Erythroblast (primary cell): ENCODE data around the gene AGR2.
A peak's percentile ranks its signal among the peaks of the same experiment; 100 is the strongest.

Source experiments
- DNase-seq, 2 experiments: peaks; one replicate each; lab custom pipeline; 2025; lab: John Stamatoyannopoulos, UW
- GATA1 ChIP-seq: IDR thresholded peaks from 2 replicates; pipeline ENCODE4 v1.6.1; 2011; ENCODE audit warnings: low read depth, mild to moderate bottlenecking, control low read depth, low read length, moderate library complexity
- POLR2A ChIP-seq: IDR thresholded peaks from 2 replicates; pipeline ENCODE4 v1.6.1; 2011; ENCODE audit warnings: mild to moderate bottlenecking, low read length

AGR2 gene

DNA sequence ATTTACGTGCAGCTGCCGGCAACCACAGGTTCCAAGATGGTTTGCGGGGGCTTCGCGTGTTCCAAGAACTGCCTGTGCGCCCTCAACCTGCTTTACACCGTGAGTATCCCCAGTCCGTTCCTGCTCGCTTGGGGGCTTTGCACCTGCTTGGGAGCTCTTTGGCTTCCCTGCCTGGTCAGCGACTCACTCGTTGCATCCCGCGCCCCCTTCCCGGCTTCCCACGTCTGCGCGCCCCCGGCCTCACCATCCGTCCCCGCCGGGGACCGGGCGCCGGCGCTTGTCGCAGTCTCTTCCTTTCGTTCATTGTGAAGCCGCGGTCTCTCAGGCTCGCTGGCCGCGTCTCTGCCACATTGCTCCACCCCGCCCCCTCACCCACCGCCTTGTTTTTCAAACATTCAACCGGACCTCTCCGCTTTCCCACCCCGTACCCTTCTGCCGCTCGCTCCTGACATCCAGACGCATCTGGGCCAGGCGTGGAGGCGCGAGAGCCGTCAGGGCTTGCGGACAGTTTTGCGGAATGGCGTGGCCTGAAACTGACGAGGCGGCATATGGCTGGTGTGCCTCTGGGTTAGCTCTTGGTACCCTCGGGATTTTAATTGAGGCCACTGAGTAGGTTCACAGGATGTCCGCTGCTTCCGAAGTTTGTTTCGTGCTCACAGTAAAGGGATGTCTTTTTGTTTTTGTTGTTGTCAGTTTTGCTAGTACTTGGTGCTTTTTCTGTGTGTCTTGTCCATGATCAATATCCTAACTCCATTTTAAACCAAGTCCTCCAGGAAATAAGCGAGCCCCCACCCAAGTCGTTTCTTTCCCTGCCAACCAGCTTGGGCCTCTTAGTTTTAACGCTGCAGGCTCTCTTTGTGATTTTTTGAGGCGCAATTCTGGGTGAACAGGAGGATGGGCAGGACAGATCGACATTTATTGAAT lies 50.6 kb downstream of the AGR2 start:
- DNase-seq, result peak; percentile 71 to 78
- peak; percentile 37 for TF ChIP-seq POLR2A
- TF ChIP-seq GATA1, result no peak

DNA sequence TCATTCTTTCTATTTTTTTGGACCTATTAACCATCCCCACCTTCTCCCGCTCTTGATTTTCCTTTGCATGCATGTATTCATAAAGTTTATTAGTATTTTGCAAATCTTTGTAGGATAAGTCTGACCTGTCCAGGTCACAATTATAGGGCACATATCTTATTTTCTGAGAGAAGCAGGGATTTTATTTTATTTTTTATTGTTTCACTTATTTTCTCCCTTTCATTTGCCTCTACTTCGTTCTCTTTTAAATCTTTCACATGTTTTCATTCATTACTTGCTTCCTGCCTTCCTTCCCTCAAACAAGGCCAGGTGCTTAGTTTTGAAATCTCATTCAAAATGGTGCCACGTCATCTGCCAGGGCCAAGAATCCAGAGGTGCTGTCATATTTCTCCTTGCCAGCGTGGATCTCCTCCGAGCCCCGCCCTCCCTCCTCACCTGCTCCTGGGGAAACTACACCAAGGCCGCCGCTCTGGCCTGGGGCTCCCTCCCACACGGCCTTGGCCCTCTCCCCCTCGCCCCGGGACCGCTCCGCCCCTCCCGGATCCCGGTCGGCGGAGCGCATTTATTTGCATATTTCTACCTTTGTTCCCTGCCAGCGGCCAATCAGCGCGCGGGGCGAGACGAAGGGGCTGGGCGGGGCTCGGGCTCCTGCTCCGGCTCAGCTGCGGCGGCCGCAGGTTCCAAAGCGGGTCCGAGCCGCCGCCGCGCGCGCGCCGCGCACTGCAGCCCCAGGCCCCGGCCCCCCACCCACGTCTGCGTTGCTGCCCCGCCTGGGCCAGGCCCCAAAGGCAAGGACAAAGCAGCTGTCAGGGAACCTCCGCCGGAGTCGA lies 51.5 kb downstream of the AGR2 start, which contains the start of gene TSPAN13:
Gene TSPAN13 (plus strand): TSS at position 654 of the 830 bp plus-strand sequence. CDS start 213 bp downstream, outside the sequence.
- peak; percentile 87 to 89 for DNase-seq
- TF ChIP-seq POLR2A (peak; percentile 55), GATA1 (no peak)

DNA sequence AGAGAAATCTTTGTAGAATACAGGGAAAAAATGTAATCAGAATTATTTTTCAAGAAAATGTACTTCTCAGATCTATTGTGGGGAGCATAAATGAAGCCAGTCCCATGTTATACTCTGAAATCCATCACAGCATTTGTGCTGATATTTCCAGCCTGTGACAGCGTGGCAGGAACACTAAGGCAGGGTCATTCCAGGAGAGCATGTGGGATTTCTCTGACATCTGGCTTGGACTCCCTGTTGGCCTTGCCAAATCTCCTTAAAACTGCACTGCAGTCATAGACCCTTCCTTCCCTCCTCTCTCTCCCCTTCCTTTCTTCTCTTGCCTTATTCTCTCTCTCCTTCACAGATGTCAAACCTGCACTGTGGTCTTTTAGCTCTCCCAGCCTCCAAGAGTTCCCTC lies 57.7 kb downstream of the AGR2 start:
- TF ChIP-seq POLR2A (no peak), GATA1 (no peak)
- DNase-seq, result no peak

DNA sequence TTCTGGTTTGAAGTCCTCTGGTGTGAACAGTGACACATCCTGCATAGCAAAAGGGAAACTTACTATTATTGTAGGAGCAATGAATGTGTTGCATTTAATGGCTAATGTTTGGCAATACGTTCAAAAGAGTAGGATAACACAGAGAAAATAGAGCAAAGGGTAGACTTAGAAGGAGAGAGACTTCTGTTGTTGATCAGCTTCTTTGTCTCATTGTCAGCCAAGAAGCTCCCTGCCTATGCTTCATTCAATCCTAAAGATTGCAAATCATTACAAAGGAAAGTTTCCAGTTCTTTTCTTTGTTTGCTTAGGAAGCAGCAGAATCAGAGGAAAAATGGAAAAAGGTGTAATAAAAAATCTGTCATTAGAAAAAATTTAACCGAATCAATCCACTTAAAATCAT lies 59.2 kb downstream of the AGR2 start:
- TF ChIP-seq POLR2A, result no peak
- TF ChIP-seq GATA1, result no peak
- DNase-seq, result no peak

DNA sequence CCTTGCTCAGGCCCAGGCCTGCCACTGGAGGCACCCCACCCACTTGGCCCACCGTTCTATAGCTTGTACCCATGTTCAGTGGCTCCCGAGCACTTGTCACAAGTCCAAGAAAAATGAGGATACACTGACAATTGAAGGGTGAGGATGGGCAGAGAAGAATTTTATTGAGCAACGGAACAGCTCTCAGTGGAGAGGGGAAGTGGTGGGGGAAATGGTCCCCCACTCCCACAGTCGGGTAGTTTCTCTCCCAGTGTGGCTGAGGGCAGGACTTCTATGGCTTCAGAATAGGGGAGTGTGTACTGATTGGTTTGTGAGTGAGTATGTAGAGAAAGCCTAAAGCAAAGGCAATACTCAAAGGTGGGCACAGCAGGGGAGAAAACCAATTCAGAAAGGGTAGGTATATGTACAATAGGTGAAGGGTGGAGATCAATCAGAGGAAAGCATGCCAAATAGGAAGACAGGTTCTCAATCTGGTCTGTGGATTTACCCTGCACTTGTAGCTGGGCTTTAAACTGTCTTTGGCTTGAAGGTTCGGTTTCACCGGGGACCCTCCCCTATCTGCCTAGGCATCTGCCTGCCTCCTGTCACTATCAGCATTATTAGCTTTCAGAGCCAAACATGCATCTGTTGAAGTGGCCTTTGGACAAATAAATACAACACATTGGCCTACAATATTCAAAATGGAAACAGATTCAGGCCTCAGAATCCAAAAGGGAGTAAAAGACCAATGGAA lies 60.1 kb downstream of the AGR2 start:
- TF ChIP-seq GATA1, result no peak
- no peak for TF ChIP-seq POLR2A
- DNase-seq, result peak; percentile 29 to 65

DNA sequence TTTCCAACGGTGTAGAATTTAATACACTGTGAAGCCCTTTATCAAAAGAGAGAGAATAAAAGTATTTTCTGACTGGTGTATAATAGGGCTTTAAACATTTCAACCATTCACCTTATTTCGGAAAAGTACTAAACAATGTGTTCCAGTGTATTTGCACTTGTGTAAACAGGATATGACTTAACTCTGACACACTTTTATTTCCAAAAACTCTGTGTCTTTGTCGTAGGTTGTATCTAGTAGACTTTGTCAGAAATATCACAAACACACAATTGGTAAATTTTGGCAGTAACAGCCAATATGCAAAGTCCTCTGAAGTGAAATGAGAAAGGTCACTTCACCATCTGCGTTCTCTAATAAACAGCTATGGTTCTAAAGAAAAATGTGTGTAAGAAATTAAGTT lies 61.6 kb downstream of the AGR2 start:
- peak in 1 of 2 experiments; percentile 35 for DNase-seq
- TF ChIP-seq GATA1 (no peak), POLR2A (no peak)

DNA sequence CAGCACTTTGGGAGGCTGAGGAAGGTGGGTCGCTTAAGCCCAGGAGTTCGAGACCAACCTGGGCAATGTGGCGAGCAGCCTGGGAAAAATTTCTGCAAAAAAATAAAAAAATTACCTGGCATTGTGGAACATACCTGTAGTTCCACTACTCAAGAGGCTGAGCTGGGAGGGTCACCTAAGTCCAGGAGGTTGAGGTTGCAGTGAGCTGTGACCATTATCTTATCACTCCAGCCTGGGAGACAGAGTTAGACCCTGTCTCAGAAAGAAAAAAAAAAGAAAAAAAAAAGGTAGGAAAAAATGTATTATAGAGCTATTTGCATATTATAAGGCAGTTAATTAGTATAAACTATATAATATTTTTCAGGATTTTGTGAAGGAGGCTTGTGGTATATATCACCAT lies 62.3 kb downstream of the AGR2 start:
- peak; percentile 66 to 80 for DNase-seq

More for the DNA sequence above, 62.3 kb downstream of the AGR2 start:
- TF ChIP-seq POLR2A (no peak), GATA1 (no peak)
